ENCODE data around the gene RUFY2. TPM values are rescaled to one million over a fixed set of nuclear protein-coding genes. Genes with fewer than 3 reads are reported as not detected.

Gene RUFY2
- total RNA-seq, 2 donors from 2014 or later: 12.2 to 13.6 TPM

- no peaks in the 10 kb centered on the region for H3K36me3 Mint-ChIP-seq (ENCODE audit: low read depth)
- H3K4me1 Mint-ChIP-seq: peaks cover 17% of the 10 kb centered on the region
- no peaks in the 10 kb centered on the region for H3K27me3 Mint-ChIP-seq
- peak overlapping the region; percentile 93 for H3K4me3 Mint-ChIP-seq
- peak overlapping the region; percentile 82 for H3K27ac Mint-ChIP-seq
- ATAC-seq (peak; percentile 6), DNase-seq (peak in 1 of 3 donors; percentile 16)
- H3K9me3 ChIP-seq (ENCODE audit: control insufficient read depth, low read length, poor library complexity, severe bottlenecking): no peaks in the 10 kb centered on the region
Observed at GRCh38 chr10:68406111-68406814, 814 bp downstream of the RUFY2 start.

- Mint-ChIP-seq H3K4me1 (peaks cover 19% of the 10 kb centered on the region), H3K27me3 (no peaks in the 10 kb centered on the region), H3K36me3 (ENCODE audit: low read depth) (no peaks in the 10 kb centered on the region), H3K27ac (no peak overlapping the region), H3K4me3 (no peak overlapping the region)
- ATAC-seq (no peak), DNase-seq (no peak)
- H3K9me3 ChIP-seq (ENCODE audit: control insufficient read depth, low read length, poor library complexity, severe bottlenecking): no peaks in the 10 kb centered on the region
Observed at GRCh38 chr10:68403701-68404100, 3.4 kb downstream of the RUFY2 start.

GRCh38 chr10:68402276-68402675, 4.8 kb downstream of the RUFY2 start:
- Mint-ChIP-seq H3K27ac (no peak overlapping the region), H3K27me3 (no peaks in the 10 kb centered on the region), H3K4me1 (peaks cover 19% of the 10 kb centered on the region), H3K36me3 (ENCODE audit: low read depth) (no peaks in the 10 kb centered on the region), H3K4me3 (no peak overlapping the region)
- H3K9me3 ChIP-seq (ENCODE audit: control insufficient read depth, low read length, poor library complexity, severe bottlenecking): no peaks in the 10 kb centered on the region
- DNase-seq: no peak
- no peak for ATAC-seq

- Mint-ChIP-seq H3K4me1 (peaks cover 5% of the 10 kb centered on the region), H3K4me3 (no peak overlapping the region), H3K36me3 (ENCODE audit: low read depth) (peaks cover 2% of the 10 kb centered on the region), H3K27ac (no peak overlapping the region), H3K27me3 (no peaks in the 10 kb centered on the region)
- no peak for DNase-seq
- H3K9me3 ChIP-seq (ENCODE audit: control insufficient read depth, low read length, poor library complexity, severe bottlenecking): no peaks in the 10 kb centered on the region
- ATAC-seq: no peak
Observed at GRCh38 chr10:68397005-68397404, 10.1 kb downstream of the RUFY2 start.

- Mint-ChIP-seq H3K36me3 (ENCODE audit: low read depth) (peaks cover 7% of the 10 kb centered on the region), H3K27ac (no peak overlapping the region), H3K4me1 (peaks cover 2% of the 10 kb centered on the region), H3K27me3 (no peaks in the 10 kb centered on the region), H3K4me3 (no peak overlapping the region)
- DNase-seq: no peak
- no peaks in the 10 kb centered on the region for H3K9me3 ChIP-seq (ENCODE audit: control insufficient read depth, low read length, poor library complexity, severe bottlenecking)
- ATAC-seq: no peak
Observed at GRCh38 chr10:68385740-68386139, 21.3 kb downstream of the RUFY2 start.

- H3K27me3 Mint-ChIP-seq: no peaks in the 10 kb centered on the region
- DNase-seq (no peak), ATAC-seq (no peak)
- no peak overlapping the region for H3K27ac Mint-ChIP-seq
- H3K4me3 Mint-ChIP-seq: no peak overlapping the region
- H3K36me3 Mint-ChIP-seq (ENCODE audit: low read depth): peaks cover 13% of the 10 kb centered on the region
- H3K9me3 ChIP-seq (ENCODE audit: control insufficient read depth, low read length, poor library complexity, severe bottlenecking): no peaks in the 10 kb centered on the region
- H3K4me1 Mint-ChIP-seq: peaks cover 2% of the 10 kb centered on the region
Observed at GRCh38 chr10:68371604-68372003, 35.5 kb downstream of the RUFY2 start.

- peaks cover 5% of the 10 kb centered on the region for H3K36me3 Mint-ChIP-seq (ENCODE audit: low read depth)
- H3K4me3 Mint-ChIP-seq: no peak overlapping the region
- H3K9me3 ChIP-seq (ENCODE audit: control insufficient read depth, low read length, poor library complexity, severe bottlenecking): no peaks in the 10 kb centered on the region
- H3K27me3 Mint-ChIP-seq: no peaks in the 10 kb centered on the region
- DNase-seq: no peak
- no peak overlapping the region for H3K27ac Mint-ChIP-seq
- peaks cover 2% of the 10 kb centered on the region for H3K4me1 Mint-ChIP-seq
- ATAC-seq: no peak
Observed at GRCh38 chr10:68367121-68367520, 40.0 kb downstream of the RUFY2 start.

GRCh38 chr10:68366600-68366999, 40.5 kb downstream of the RUFY2 start:
- Mint-ChIP-seq H3K27ac (no peak overlapping the region), H3K36me3 (ENCODE audit: low read depth) (peaks cover 6% of the 10 kb centered on the region), H3K4me3 (no peak overlapping the region), H3K27me3 (no peaks in the 10 kb centered on the region), H3K4me1 (peaks cover 2% of the 10 kb centered on the region)
- no peaks in the 10 kb centered on the region for H3K9me3 ChIP-seq (ENCODE audit: control insufficient read depth, low read length, poor library complexity, severe bottlenecking)
- DNase-seq: no peak
- no peak for ATAC-seq

- H3K36me3 Mint-ChIP-seq (ENCODE audit: low read depth): peaks cover 4% of the 10 kb centered on the region
- DNase-seq: no peak
- H3K9me3 ChIP-seq (ENCODE audit: control insufficient read depth, low read length, poor library complexity, severe bottlenecking): no peaks in the 10 kb centered on the region
- H3K27ac Mint-ChIP-seq: no peak overlapping the region
- H3K4me3 Mint-ChIP-seq: no peak overlapping the region
- no peaks in the 10 kb centered on the region for H3K27me3 Mint-ChIP-seq
- ATAC-seq: no peak
- peaks cover 2% of the 10 kb centered on the region for H3K4me1 Mint-ChIP-seq
Observed at GRCh38 chr10:68365611-68366010, 41.5 kb downstream of the RUFY2 start.

GRCh38 chr10:68364101-68364886, 42.8 kb downstream of the RUFY2 start:
- H3K27ac Mint-ChIP-seq: no peak overlapping the region
- peaks cover 2% of the 10 kb centered on the region for H3K36me3 Mint-ChIP-seq (ENCODE audit: low read depth)
- DNase-seq (no peak), ATAC-seq (no peak)
- no peaks in the 10 kb centered on the region for H3K9me3 ChIP-seq (ENCODE audit: control insufficient read depth, low read length, poor library complexity, severe bottlenecking)
- no peaks in the 10 kb centered on the region for H3K27me3 Mint-ChIP-seq
- H3K4me3 Mint-ChIP-seq: no peak overlapping the region
- H3K4me1 Mint-ChIP-seq: peaks cover 2% of the 10 kb centered on the region

GRCh38 chr10:68362590-68362989, 44.5 kb downstream of the RUFY2 start:
- no peaks in the 10 kb centered on the region for H3K9me3 ChIP-seq (ENCODE audit: control insufficient read depth, low read length, poor library complexity, severe bottlenecking)
- H3K27me3 Mint-ChIP-seq: no peaks in the 10 kb centered on the region

GRCh38 chr10:68359189-68359588, 47.9 kb downstream of the RUFY2 start:
- Mint-ChIP-seq H3K4me1 (no peaks in the 10 kb centered on the region), H3K27ac (no peak overlapping the region), H3K36me3 (ENCODE audit: low read depth) (peaks cover 4% of the 10 kb centered on the region), H3K4me3 (no peak overlapping the region), H3K27me3 (no peaks in the 10 kb centered on the region)
- DNase-seq: no peak
- H3K9me3 ChIP-seq (ENCODE audit: control insufficient read depth, low read length, poor library complexity, severe bottlenecking): no peaks in the 10 kb centered on the region
- no peak for ATAC-seq

More at GRCh38 chr10:68362590-68362989, 44.5 kb downstream of the RUFY2 start:
- Mint-ChIP-seq H3K36me3 (ENCODE audit: low read depth) (peaks cover 2% of the 10 kb centered on the region), H3K4me1 (peaks cover 2% of the 10 kb centered on the region), H3K27ac (no peak overlapping the region), H3K4me3 (no peak overlapping the region)
- ATAC-seq (no peak), DNase-seq (no peak)

GRCh38 chr10:68353537-68353936, 53.5 kb downstream of the RUFY2 start:
- no peak for DNase-seq
- Mint-ChIP-seq H3K27ac (no peak overlapping the region), H3K4me3 (no peak overlapping the region), H3K27me3 (no peaks in the 10 kb centered on the region), H3K36me3 (ENCODE audit: low read depth) (peaks cover 7% of the 10 kb centered on the region), H3K4me1 (peaks cover 5% of the 10 kb centered on the region)
- no peaks in the 10 kb centered on the region for H3K9me3 ChIP-seq (ENCODE audit: control insufficient read depth, low read length, poor library complexity, severe bottlenecking)
- no peak for ATAC-seq

All from T-helper 17 cell (primary cell).